Activated CD4-positive, CD25-positive, alpha-beta regulatory T cell (primary cell): Measurements from ENCODE around the gene SPACA6.
A peak's percentile ranks its signal among the peaks of the same experiment; 100 is the strongest.
"Not testable (repeated sequence)": the region's sequence is repeated elsewhere in the genome, so short reads cannot be mapped to it uniquely, and the experiment has no call there.

Experiments
- DNase-seq, 4 experiments: peaks; one replicate each; lab custom pipeline; 2025; lab: John Stamatoyannopoulos, UW

SPACA6 gene, protein sequence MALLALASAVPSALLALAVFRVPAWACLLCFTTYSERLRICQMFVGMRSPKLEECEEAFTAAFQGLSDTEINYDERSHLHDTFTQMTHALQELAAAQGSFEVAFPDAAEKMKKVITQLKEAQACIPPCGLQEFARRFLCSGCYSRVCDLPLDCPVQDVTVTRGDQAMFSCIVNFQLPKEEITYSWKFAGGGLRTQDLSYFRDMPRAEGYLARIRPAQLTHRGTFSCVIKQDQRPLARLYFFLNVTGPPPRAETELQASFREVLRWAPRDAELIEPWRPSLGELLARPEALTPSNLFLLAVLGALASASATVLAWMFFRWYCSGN

DNA sequence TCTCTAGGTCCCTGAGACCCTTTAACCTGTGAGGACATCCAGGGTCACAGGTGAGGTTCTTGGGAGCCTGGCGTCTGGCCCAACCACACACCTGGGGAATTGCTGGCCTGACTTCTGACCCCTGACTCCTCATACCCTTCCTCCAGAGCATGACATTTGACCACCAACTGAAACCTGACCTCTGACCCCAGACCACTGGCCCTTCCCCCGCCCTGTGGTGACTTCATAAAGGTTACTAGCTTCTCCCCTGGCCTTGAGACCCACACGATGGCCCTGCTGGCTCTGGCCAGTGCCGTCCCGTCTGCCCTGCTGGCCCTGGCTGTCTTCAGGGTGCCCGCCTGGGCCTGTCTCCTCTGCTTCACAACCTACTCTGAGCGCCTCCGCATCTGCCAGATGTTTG lies at the start of gene SPACA6:
SPACA6 (plus strand) TSS at position 71 of the 400 bp plus-strand sequence; CDS start at position 268, 197 bp downstream.
- no peak for DNase-seq

DNA sequence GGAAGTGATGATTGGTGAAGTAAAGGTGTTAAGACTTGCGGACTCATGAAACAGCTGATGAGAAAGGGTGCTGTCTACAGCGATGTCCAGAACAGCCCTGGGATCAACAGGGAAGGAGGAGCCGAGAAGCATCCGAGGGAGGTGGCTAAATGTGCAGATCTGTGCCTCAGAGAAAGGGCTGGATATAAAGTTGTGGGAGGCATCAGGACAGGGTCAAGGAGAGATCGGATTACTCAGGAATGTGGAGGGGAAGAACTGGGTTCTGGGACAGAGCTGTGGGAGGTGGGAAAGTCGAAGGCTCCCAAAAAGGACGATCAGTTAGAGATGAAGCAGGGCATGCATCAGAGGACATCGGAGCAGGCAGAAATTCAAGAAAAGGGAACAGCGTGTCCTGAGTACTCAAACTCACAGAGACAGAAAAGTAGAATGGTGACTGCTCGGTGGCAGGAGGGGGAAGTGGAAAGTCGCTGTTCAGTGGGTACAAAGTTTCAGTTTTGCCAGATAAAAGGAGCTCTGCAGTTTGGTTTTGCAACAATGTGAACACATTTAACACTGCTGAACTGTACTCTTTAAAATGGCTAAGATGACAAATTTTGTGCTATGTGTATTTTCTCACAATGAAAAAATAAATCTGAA lies 48.4 kb upstream of the SPACA6 start:
- no peak for DNase-seq

DNA sequence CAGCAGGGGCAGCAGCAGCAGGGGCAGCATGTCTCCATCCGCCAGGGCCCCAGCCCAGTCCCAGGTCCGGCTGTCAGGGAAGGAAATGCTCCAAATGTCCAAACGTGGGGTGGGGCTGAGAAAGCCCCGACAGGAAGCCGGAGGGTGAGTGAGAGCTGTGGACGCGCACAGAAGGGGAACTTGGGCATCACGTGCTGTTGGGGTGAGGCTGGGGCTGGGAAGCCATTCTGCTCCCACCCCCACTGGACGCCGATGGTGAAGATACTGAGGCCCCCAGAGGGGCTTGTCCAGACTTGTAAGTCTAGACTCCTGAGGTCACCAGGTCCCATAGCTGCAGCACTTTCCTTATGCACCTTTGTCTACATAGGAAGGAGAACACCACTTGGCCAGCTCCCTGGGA lies 46.4 kb upstream of the SPACA6 start, which contains the start of gene SIGLEC14:
SIGLEC14 (minus strand) TSS at position 96 of the 400 bp plus-strand sequence; CDS start at position 30, 66 bp downstream.
- not testable (repeated sequence) for DNase-seq

DNA sequence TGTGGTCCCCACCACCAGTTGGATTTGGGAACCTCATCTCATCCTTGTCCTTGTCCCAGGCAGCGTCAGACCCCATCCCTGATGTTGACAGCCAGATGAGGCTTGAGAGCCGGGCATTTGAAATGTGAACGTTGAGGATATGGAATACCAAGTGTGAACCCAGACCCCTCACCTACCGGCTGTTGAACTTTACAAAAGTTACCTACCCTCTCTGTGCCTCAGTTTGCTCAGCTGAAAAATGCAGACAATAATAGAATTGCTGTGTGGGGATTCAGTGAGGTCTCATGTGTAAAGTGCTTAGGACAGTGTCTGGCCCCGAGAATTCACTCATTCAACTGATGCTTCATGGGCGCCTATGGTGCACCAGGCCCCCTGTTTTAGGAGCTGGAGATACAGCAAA lies 45.8 kb upstream of the SPACA6 start:
- no peak for DNase-seq

DNA sequence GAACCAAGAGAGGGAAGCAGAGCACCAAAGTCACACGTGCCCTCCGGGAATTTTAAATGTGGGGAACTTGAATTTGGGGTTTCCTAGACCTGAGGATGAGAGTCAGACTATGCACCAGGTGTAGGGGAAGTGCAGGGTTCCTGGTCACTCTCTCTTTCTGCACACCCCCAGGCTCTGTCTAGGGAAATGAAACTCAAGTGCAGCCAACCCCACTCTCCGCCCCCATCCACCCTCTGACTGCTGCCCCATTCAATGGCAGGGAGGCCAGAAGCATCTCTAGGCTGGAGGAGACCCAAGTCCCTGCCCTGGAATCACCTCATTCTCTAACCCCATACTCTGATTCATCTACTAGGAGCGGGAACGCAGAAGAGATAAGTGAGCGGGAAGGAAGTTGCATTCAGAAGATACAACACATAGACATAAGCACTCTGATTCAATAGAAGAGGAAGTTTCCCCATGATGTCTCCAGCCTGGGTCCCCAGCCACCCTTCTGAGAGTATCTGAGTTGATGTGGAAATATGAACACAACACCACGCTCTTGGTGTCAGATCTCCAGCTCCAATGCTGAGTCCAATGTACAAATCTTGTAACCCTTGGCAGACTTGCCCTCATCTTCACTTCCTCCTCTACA lies 41.8 kb upstream of the SPACA6 start:
- DNase-seq, result no peak

DNA sequence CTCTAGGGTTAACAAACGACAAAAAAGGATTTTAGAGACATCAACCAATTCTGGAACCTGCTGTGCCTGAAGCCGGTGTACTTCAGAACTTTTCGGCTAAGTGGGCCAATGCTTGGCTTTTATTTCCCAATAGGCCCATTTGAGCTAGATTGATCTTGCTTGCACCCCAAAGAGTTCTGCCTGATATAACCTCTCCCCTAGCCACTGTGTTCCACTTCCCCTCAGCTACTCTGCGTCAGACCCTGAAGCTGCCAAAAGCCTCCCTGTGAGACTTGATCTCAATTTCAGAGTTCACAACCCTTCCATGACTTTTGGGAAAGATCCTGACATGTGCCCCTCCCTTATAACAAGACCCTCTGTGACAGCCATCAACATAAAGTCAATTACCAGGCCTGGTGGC lies 40.9 kb upstream of the SPACA6 start:
- no peak for DNase-seq

DNA sequence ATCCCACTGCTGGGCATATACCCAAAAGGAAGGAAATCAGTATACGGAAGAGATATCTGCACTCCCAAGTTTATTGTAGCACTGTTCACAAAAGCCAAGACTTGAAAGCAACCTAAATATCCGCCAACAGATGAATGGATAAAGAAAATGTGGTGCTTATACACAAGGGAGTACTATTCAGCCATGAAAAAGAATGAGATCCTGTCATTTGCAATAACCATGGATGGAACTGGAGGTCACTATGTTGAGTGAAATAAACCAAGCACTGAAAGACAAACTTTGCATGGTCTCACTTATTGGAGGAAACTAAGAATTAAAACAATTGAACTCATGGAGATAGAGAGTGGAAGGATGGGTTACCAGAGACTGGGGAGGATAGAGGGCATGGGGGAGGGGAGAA lies 40.0 kb upstream of the SPACA6 start:
- no peak for DNase-seq

DNA sequence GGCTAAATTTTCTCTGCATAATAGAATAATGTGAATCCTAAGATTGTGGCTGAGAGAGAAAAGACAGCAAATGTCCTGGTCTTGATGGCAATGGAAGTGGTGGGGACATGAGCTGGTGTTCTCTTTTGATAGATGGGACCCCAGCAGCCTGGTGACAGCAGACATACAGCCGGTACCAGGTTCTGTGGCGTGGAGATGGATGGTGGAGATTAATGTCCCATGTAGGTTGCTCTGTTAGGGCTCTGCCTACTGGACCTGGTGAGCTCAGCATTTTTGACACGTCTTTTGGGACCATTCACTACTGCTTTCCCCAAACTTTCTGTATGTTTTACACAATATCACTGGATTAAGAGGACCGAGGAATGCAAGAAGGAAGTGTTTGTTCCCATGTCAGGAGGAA lies 38.3 kb upstream of the SPACA6 start:
- DNase-seq, result no peak

DNA sequence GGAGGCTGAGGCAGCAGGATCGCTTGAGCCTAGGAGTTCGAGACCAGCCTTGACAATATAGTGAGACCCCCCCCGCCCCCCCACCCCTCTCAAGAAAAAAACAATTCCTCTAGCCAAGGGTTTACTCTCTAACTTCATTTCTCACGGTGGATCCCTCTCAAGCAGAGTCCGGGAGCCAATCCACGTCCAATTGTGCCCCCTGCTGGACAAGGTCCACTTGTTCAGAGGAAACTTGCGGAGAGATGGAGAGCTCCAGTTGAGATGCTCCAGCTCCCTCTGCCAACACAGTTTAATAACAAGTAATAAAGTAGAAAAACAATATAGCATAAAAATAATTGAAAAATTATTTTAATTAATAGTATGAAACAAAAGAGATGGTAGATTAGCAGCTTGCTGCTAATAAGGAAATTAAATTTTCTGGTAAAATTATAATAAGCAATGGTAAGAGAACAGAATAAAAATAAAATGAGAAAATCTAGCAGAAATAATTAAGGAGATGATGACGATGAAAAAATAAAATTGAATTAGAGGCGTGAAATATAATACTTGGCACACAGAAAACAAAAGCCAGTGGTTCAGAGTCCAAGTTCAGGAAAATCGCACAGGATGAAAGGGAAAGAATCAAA lies 32.0 kb upstream of the SPACA6 start:
- peak in 2 of 4 experiments; percentile 6 to 25 for DNase-seq

DNA sequence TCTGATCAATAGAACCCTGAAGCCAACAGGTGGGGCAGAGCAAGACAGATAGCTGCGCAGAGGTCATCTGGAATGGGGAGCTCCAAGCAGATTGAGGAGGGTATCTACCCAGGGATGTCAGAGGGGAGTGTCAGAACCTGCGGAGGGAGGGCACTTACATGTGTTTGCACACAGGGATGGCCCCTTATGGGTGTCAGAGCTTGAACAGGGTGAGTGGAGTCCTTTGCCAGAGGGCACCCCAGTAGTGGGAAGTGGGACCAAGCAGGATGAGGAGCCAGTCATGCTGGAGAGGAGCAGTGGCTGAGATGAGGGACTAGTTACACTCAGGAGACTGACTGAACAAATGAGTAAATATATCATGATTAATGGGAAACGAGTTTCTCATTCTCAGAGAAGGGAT lies 29.5 kb upstream of the SPACA6 start:
- no peak for DNase-seq

DNA sequence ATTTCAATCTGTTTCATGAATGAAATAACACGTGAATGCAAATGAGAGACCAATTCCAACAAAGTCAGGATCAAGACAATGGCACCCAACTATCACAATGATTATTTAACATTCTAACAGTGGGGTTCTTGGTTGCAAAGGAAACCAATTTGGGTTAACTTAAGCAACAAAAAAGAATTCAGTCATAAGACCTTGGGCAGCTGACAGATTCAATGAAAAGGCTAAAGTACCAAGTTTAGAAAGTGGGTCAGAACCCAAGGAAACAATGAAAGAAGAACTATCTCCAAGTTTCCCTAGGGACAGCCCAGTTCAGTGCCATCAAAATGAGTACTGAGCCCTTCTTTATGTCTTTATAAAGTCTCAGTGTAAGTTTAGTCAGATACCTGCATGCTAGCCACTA lies 29.0 kb upstream of the SPACA6 start:
- DNase-seq, result no peak

DNA sequence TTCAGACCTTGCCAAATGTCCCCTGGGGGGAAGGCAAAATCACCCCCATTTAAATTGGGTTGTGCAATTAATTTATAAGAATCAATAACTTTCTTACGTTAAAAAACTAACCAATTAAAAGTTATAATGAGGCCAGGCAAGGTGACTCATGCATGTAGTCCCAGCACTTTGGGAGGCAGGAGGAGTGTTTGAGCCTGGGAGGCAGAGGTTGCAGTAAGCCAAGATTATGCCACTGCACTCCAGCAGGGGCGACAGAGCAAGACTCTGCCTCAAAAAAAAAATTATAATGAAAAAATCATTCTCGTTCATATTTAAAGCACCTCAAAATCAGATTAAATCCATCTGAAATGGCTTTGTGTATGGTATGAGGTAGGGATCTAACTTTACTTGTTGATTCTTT lies 28.1 kb upstream of the SPACA6 start:
- DNase-seq, result no peak

DNA sequence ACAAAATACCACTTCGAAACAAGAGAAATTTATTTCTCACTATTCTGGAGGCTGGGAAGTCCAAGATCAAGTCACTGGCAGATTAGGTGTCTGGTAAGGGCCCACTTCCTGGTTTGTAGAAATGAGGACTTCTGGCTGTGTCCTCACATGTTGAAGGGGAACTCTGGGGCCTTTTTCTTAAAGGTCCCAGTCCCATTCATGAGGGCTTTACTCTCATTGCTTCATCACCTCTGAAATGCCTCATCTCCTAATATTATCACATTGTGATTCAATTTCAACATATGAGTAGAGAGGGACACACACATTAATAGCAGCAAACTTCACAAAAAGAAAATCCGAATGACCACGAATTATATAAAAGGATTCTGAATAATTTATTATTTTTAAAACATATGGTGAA lies 24.9 kb upstream of the SPACA6 start:
- no peak for DNase-seq

DNA sequence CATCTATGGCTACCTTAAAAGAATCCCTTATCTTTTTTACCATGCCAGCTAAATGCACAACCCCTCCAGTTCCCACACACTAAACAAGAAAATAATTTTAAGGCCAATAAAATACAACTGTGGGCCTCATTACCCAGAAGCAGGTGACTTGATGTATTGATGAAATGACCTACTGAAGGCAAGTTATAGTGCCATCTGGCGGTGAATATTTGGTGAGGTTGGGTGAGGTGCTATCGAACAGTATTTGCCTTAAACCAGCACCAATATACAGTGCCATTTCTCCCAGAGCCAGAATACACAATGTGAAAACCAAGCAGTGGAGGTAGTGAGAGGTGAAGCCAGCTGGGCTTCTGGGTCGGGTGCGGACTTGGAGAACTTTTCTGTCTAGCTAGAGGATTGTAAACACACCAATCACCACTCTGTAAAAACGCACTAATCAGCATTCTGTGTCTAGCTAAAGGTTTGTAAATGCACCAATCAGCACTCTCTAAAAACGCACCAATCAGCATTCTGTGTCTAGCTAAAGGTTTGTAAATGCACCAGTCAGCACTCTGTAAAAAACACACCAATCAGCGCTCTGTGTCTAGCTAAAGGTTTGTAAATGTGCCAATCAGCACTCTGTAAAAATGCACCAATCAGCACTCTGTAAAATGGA lies 17.1 kb upstream of the SPACA6 start:
- DNase-seq, result not testable (repeated sequence)

DNA sequence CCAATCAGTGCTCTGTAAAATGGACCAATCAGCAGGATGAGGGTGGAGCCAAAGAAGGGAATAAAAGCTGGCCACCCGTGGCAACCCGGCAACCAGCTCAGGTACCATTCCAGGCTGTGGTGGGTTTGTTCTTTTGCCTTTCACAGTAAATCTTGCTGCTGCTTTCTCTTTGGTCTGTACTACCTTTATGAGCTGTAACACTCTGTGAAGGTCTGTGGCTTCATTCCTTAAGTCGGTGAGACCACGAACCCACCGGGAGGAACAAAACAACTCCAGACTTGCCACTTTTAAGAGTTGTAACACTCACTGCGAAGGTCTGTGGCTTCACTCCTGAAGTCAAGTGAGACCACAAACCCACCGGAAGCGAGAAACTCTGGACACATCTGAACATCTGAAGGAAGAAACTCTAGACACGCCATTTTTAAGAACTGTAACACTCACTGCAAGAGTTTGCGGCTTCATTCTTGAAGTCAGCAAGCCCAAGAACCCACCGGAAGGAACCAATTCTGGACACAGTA lies 16.5 kb upstream of the SPACA6 start:
- no peak for DNase-seq

DNA sequence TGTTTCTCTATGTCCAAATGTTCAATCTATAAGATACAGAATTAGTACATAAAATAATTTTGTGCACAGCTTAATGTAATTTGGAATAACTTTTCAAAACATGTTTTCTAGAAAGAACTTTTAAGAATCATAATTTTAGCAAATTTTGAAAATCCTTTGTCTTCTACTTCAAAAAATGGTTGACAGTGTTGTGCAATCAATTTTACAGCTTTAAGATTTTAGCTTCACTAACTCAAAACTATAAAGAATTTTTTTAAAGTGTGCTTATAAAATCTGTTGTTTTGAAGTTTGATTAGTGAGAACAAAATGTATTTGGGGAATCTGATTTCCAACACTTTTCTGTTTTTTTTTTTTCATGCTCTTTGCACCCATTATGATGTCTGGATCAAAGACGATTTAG lies 12.7 kb upstream of the SPACA6 start:
- no peak for DNase-seq

DNA sequence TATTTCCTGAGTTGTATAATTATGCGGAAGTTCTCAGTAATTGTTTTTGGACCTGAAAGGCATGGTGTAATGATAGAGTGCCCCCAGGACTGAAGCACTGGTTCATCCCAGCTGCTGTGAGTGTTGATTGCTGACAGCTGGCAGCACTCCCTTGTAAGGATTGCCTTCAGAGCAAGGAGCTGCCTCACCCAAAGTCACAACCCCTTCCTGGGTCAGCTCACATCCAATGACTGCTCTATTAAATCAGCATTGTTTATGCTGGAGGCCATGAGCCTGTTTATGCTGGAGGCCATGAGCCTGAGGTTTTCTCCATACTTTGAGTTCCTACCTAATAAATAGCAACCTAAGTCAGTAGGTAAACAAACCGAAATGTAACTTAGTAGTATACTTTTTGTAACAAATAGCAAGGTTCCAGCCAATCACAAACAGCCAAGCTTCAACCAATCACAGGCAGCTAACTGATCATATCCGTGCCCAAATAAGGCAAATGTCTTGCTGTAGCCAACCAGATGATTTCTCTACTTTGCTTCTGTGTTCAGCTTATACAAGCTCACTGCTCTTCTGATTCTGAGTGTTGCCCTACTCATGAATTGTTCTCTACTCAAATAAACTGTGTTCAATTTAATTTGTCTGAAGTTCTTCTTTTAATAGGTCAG lies 11.7 kb upstream of the SPACA6 start:
- DNase-seq, result no peak

DNA sequence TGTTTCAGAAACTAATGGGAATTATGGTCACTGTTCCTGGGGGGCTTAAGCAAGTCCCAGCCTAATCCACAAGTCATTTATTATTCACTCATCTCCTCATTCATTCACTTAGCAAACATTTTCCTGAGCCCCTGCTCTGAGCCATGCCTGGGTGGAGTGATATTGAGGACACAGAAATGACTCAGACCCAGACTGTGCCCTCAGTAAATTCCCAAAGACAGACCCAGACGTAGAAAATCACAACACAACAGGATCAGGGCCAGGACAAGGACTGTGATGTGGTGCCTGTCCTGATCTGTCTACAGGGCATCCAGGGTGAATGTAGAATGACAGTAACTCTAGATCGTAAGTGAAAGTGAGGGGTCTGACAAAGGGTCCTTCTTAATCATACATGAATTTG lies 7.0 kb upstream of the SPACA6 start:
- DNase-seq, result no peak

DNA sequence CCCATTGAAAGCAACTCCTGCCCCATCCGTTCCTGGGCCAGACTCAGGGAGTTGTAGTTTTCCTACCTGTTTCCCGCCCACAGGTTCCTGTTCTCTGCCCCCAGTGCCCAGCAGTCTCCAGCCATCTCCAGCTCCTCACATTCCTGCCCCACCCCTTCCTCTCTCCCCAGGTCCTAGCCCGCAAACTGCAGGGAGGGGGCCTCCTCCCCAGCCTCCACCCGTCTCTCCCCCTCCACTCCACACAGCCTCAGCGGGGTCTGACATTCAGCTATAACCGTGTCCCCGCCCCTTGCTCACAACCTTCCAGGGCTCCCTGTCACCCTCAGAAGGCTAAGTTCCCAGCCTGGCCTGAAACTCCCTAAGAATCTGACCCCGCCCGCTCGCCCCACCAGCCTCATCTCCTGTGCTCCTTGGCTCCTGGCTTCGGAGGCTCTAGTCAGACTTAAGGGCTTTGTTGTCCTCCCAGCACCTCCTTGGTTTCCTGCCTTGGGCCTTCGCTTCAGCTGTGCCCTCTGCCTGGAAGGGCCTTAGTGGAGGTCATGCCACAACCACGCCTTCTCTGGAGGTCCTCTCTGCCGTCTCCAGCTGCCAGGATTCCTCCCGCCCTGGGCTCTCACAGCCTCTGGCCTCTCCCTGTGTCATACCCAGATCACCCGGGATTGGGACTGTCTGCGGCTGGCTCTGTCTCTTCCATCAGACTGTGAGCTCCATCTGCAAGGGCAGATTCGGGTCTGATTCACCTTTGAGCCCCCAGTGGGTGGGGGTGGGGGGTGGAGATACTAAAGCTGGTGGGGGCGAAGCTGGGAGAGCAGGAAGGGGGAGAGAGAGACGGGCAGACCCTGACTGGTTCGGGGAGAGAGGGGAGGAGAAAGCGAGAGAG lies 5.1 kb upstream of the SPACA6 start:
- no peak for DNase-seq
